Caco-2 (cell line): ENCODE results near the gene PTPN22. TPM values are rescaled to one million over a fixed set of nuclear protein-coding genes. Genes with fewer than 3 reads are reported as not detected.

Experiments used
- BruUV-seq: library from RNA; stranded (reverse); fragments of 400-500 nt; replicated peaks from 2 replicates; lab custom pipeline; 2021; lab: Mats Ljungman, UMichigan
- CTCF ChIA-PET: fragments of 300-600 bp; sonication (Branson Sonifier 250); formaldehyde crosslinking; loops from one replicate; lab custom pipeline; 2022; ENCODE audit warnings: antibody characterized with exemption; lab: Charles Lee
- POLR2A ChIA-PET: fragments of 300-600 bp; sonication (Branson Sonifier 250); formaldehyde crosslinking; loops from one replicate; lab custom pipeline; 2022; ENCODE audit warnings: antibody characterized with exemption; lab: Charles Lee
- DNase-seq, 2 experiments: peaks; one replicate each; pipeline versions ENCODE4 v3.0.0 to v3.0.0-alpha.2; 2020 to 2022
- H3K27me3 ChIP-seq: replicated peaks from 2 replicates; pipeline ENCODE4 v1.6.0; 2011; ENCODE audit warnings: low read length; ENCODE audit not compliant: control insufficient read depth, insufficient read depth
- H3K36me3 ChIP-seq: 2 replicates; pipeline ENCODE4 v1.5.1; 2011; ENCODE audit warnings: low read length; ENCODE audit not compliant: control insufficient read depth, insufficient read depth
- H3K4me1 ChIP-seq: fragments of 250-450 bp; sonication (Bioruptor Pico); 2 replicates; pipeline ENCODE4 v1.5.1; 2020; ENCODE audit warnings: mild to moderate bottlenecking
- H3K4me3 ChIP-seq: 2 replicates; pipeline ENCODE4 v1.5.1; 2011; ENCODE audit warnings: low read depth, mild to moderate bottlenecking, control low read depth, low read length
- H3K9me3 ChIP-seq: fragments of 250-450 bp; sonication (Bioruptor Pico); 2 replicates; pipeline ENCODE4 v1.5.1; 2020; ENCODE audit warnings: mild to moderate bottlenecking, moderate library complexity
- H3K27ac Mint-ChIP-seq: one replicate; pipeline ENCODE4 v1.8.0; 2022; ENCODE audit warnings: mixed read lengths; ENCODE audit not compliant: unreplicated experiment
- H3K27me3 Mint-ChIP-seq: one replicate; pipeline ENCODE4 v1.8.0; 2022; ENCODE audit warnings: mixed read lengths; ENCODE audit not compliant: insufficient read depth, unreplicated experiment
- H3K36me3 Mint-ChIP-seq: one replicate; pipeline ENCODE4 v1.8.0; 2022; ENCODE audit warnings: mild to moderate bottlenecking, mixed read lengths; ENCODE audit not compliant: insufficient read depth, unreplicated experiment
- H3K4me1 Mint-ChIP-seq: one replicate; pipeline ENCODE4 v1.8.0; 2022; ENCODE audit warnings: low read depth, mixed read lengths; ENCODE audit not compliant: unreplicated experiment
- H3K4me3 Mint-ChIP-seq: one replicate; pipeline ENCODE4 v1.8.0; 2022; ENCODE audit warnings: mild to moderate bottlenecking, moderate library complexity, mixed read lengths; ENCODE audit not compliant: unreplicated experiment
- H3K9me3 Mint-ChIP-seq: one replicate; pipeline ENCODE4 v1.8.0; 2022; ENCODE audit warnings: mixed read lengths; ENCODE audit not compliant: unreplicated experiment
- CTCF ChIP-seq, 2 experiments: fragments of 200-600 bp in 1 of 2; IDR thresholded peaks; 1 replicate in 1 of 2; 2 replicates in 1 of 2; pipeline versions ENCODE4 v1.5.1 to v1.8.0; 2011 to 2022; ENCODE audit warnings: antibody characterized with exemption in 1 of 2, control low read depth in 1 of 2, inconsistent platforms in 1 of 2, low read depth in 1 of 2, low read length in 1 of 2, mild to moderate bottlenecking in 1 of 2, moderate library complexity in 1 of 2; ENCODE audit not compliant: insufficient read depth in 1 of 2, severe bottlenecking in 1 of 2, unreplicated experiment in 1 of 2
- intact Hi-C: fragments of 100-400 bp; cut with micrococcal nuclease; formaldehyde crosslinking; loops from one replicate; pipeline ENCODE4 v1.10.0; 2022; ENCODE audit not compliant: unreplicated experiment
- total RNA-seq: library from RNA; stranded (reverse); gene quantifications from 2 replicates; pipeline ENCODE4 v1.2.3, GENCODE V29; 2022

PTPN22 gene
- total RNA-seq, 1 experiment from 2014 or later: not detected

- Histone ChIP-seq H3K27me3 (no peaks in the 10 kb centered on the region), H3K9me3 (no peaks in the 10 kb centered on the region), H3K36me3 (no peaks in the 10 kb centered on the region), H3K4me1 (no peaks in the 10 kb centered on the region), H3K4me3 (no peak overlapping the region)
- Mint-ChIP-seq H3K27me3 (peaks cover 4% of the 10 kb centered on the region), H3K4me3 (no peak overlapping the region), H3K36me3 (no peaks in the 10 kb centered on the region), H3K9me3 (no peaks in the 10 kb centered on the region), H3K4me1 (no peaks in the 10 kb centered on the region), H3K27ac (no peak overlapping the region)
- intact Hi-C loops: loop anchor here (5.0 to 10.0 kb wide), 2 partner anchors 126 to 448 kb away; no protein-coding TSS in a partner anchor
- CTCF ChIA-PET: interaction anchor here (1.5 kb wide), 1 partner anchor 127 kb away, joined by 5 read pairs; no protein-coding TSS in a partner anchor
- DNase-seq: no peak
- TF ChIP-seq CTCF (IDR thresholded peaks at IDR 0.05; ENCODE audit: insufficient read depth in 1 of 2, low read depth in 1 of 2, low read length in 1 of 2, severe bottlenecking in 1 of 2, unreplicated experiment in 1 of 2): no peak
- no TSS peak for BruUV-seq
- POLR2A ChIA-PET: interaction anchor here (0.9 kb wide), 1 partner anchor 68 kb away, joined by 3 read pairs; no protein-coding TSS in a partner anchor
These were observed 35.0 kb downstream of the PTPN22 start for GRCh38 chr1:113836534-113836933.

- intact Hi-C loops: loop anchor here (1.0 to 10.0 kb wide), 3 partner anchors 70 to 449 kb away; partner anchors contain the start of gene DCLRE1B
- POLR2A ChIA-PET: interaction anchor here (0.9 kb wide), 1 partner anchor 68 kb away, joined by 3 read pairs; no protein-coding TSS in a partner anchor
- no peak overlapping the region for H3K4me3 Mint-ChIP-seq
These were observed 35.7 kb downstream of the PTPN22 start for GRCh38 chr1:113835686-113836290.

GRCh38 chr1:113834716-113835115, 36.8 kb downstream of the PTPN22 start:
- H3K36me3 ChIP-seq: no peaks in the 10 kb centered on the region
- H3K4me3 Mint-ChIP-seq: no peak overlapping the region
- no peak for TF ChIP-seq CTCF (IDR thresholded peaks at IDR 0.05; ENCODE audit: insufficient read depth in 1 of 2, low read depth in 1 of 2, low read length in 1 of 2, severe bottlenecking in 1 of 2, unreplicated experiment in 1 of 2)
- H3K4me1 Mint-ChIP-seq: no peaks in the 10 kb centered on the region
- POLR2A ChIA-PET: no interaction called here
- no peaks in the 10 kb centered on the region for H3K9me3 Mint-ChIP-seq
- H3K9me3 ChIP-seq: no peaks in the 10 kb centered on the region
- no TSS peak for BruUV-seq
- H3K27me3 Mint-ChIP-seq: peaks cover 8% of the 10 kb centered on the region
- intact Hi-C loops: loop anchor here (1.0 to 10.0 kb wide), 3 partner anchors 71 to 450 kb away; partner anchors contain the start of gene DCLRE1B
- no peak for DNase-seq
- H3K4me1 ChIP-seq: no peaks in the 10 kb centered on the region
- CTCF ChIA-PET: no interaction called here
- no peaks in the 10 kb centered on the region for H3K27me3 ChIP-seq
- no peak overlapping the region for H3K27ac Mint-ChIP-seq
- H3K4me3 ChIP-seq: no peak overlapping the region
- H3K36me3 Mint-ChIP-seq: no peaks in the 10 kb centered on the region

More at GRCh38 chr1:113835686-113836290, 35.7 kb downstream of the PTPN22 start:
- Histone ChIP-seq H3K27me3 (no peaks in the 10 kb centered on the region), H3K36me3 (no peaks in the 10 kb centered on the region), H3K9me3 (no peaks in the 10 kb centered on the region), H3K4me3 (no peak overlapping the region), H3K4me1 (no peaks in the 10 kb centered on the region)
- Mint-ChIP-seq H3K27ac (no peak overlapping the region), H3K36me3 (no peaks in the 10 kb centered on the region), H3K9me3 (no peaks in the 10 kb centered on the region), H3K27me3 (peaks cover 8% of the 10 kb centered on the region), H3K4me1 (no peaks in the 10 kb centered on the region)
- peak in 1 of 2 experiments; percentile 37 for TF ChIP-seq CTCF (IDR thresholded peaks at IDR 0.05; ENCODE audit: insufficient read depth in 1 of 2, low read depth in 1 of 2, low read length in 1 of 2, severe bottlenecking in 1 of 2, unreplicated experiment in 1 of 2)
- peak in 1 of 2 experiments; percentile 37 for DNase-seq
- CTCF ChIA-PET: interaction anchor here (1.5 kb wide), 1 partner anchor 128 kb away, joined by 5 read pairs; no protein-coding TSS in a partner anchor
- no TSS peak for BruUV-seq
